Hepatocyte (in vitro differentiated cells): ENCODE results near the gene CAMK2G.

ENCODE experiments used
- EZH2 ChIP-seq: fragments of 200-600 bp; sonication (generic); IDR thresholded peaks from 2 replicates; pipeline ENCODE4 v1.6.1; 2016; ENCODE audit warnings: antibody characterized with exemption, mild to moderate bottlenecking, borderline replicate concordance
- TF ChIP-seq, protein P1 (sequence below): fragments of 200-600 bp; sonication (generic); IDR thresholded peaks from 2 replicates; pipeline ENCODE4 v1.5.1; 2016; ENCODE audit warnings: antibody characterized with exemption, mild to moderate bottlenecking; ENCODE audit not compliant: poor library complexity

DNA sequence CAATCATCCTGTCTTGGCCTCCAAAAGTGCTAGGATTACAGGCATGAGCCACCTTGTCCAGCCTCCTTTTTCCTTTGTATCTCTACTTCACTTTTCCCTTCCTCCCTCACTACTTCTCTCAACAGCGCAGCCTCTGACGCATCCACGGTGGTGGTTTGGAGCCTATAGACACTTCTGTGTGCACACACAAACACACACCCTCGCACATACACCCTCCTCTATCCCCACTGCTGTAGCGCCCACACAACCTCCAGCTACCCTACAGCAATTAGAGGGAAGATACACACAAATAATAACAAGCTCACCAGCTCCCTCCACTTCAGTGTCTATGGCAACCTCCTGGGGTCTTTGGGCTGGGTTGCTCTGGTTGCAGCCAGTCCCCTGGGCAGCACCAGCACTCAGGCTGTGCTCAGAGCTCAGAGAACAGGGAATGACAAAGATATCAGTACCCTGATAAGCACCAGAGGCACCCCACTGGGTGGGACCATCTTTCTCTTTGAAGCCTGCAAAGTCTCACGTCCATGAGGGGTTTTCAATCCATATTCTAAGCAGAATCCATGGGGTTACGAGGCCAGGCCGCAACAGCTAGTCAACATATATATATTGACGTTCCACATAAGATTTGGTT is 3.3 kb upstream of the CAMK2G start:
- TF ChIP-seq, protein P1, sequence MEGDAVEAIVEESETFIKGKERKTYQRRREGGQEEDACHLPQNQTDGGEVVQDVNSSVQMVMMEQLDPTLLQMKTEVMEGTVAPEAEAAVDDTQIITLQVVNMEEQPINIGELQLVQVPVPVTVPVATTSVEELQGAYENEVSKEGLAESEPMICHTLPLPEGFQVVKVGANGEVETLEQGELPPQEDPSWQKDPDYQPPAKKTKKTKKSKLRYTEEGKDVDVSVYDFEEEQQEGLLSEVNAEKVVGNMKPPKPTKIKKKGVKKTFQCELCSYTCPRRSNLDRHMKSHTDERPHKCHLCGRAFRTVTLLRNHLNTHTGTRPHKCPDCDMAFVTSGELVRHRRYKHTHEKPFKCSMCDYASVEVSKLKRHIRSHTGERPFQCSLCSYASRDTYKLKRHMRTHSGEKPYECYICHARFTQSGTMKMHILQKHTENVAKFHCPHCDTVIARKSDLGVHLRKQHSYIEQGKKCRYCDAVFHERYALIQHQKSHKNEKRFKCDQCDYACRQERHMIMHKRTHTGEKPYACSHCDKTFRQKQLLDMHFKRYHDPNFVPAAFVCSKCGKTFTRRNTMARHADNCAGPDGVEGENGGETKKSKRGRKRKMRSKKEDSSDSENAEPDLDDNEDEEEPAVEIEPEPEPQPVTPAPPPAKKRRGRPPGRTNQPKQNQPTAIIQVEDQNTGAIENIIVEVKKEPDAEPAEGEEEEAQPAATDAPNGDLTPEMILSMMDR: no peak
- no peak for TF ChIP-seq EZH2
